C4-2B (cell line): ENCODE results near the gene AHRR.

Source experiments
- CTCF ChIP-seq: fragments of 450-650 bp; conservative IDR thresholded peaks from 2 replicates; pipeline ENCODE4 v1.5.1; 2017; ENCODE audit warnings: mild to moderate bottlenecking
- ZFX ChIP-seq: fragments of 450-650 bp; IDR thresholded peaks from 2 replicates; pipeline ENCODE4 v1.6.1; 2017

- TF ChIP-seq CTCF (no peak), ZFX (no peak)
These were observed 94.6 kb downstream of the AHRR start for GRCh38 chr5:415928-416635.
